HL-60 (cell line): Measurements from ENCODE around the gene AIPL1.

Experiments used
- GABPA ChIP-seq: IDR thresholded peaks from 2 replicates; pipeline ENCODE4 v1.6.1; 2012; ENCODE audit warnings: low read depth
- POLR2AphosphoS5 ChIP-seq: IDR thresholded peaks from 2 replicates; pipeline ENCODE4 v1.6.1; 2012; ENCODE audit warnings: low read depth
- TF ChIP-seq, protein P1 (sequence below): IDR thresholded peaks from one replicate; pipeline ENCODE4 v1.5.1; 2011; ENCODE audit warnings: low read length, control low read depth, inconsistent platforms; ENCODE audit not compliant: insufficient read depth
- TF ChIP-seq, protein P2 (sequence below): IDR thresholded peaks from 2 replicates; pipeline ENCODE4 v1.6.1; 2012; ENCODE audit warnings: low read depth; ENCODE audit not compliant: insufficient replicate concordance

DNA sequence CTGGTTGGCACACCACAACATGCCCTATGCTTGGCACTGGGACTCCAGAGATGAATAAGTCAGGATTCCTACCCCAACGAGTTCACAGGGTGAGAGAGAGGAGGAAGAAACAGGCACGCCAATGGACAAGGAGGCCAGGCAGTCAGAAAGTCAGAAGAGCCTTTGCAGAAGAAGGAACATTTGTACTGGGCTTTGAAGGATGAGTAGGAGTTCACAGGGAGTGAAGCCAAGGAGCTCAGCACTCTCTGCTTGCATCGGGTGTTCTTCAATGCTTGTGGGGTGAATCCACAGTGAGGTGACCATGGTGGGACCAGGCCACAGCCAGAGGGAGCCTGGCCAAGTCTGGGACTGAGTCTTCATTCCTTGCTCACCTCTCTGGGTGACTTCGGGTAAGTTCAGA, 47.5 kb downstream of the AIPL1 start:
- TF ChIP-seq, protein P1, sequence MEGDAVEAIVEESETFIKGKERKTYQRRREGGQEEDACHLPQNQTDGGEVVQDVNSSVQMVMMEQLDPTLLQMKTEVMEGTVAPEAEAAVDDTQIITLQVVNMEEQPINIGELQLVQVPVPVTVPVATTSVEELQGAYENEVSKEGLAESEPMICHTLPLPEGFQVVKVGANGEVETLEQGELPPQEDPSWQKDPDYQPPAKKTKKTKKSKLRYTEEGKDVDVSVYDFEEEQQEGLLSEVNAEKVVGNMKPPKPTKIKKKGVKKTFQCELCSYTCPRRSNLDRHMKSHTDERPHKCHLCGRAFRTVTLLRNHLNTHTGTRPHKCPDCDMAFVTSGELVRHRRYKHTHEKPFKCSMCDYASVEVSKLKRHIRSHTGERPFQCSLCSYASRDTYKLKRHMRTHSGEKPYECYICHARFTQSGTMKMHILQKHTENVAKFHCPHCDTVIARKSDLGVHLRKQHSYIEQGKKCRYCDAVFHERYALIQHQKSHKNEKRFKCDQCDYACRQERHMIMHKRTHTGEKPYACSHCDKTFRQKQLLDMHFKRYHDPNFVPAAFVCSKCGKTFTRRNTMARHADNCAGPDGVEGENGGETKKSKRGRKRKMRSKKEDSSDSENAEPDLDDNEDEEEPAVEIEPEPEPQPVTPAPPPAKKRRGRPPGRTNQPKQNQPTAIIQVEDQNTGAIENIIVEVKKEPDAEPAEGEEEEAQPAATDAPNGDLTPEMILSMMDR: no peak
- TF ChIP-seq GABPA (no peak), POLR2AphosphoS5 (no peak)
- TF ChIP-seq, protein P2, sequence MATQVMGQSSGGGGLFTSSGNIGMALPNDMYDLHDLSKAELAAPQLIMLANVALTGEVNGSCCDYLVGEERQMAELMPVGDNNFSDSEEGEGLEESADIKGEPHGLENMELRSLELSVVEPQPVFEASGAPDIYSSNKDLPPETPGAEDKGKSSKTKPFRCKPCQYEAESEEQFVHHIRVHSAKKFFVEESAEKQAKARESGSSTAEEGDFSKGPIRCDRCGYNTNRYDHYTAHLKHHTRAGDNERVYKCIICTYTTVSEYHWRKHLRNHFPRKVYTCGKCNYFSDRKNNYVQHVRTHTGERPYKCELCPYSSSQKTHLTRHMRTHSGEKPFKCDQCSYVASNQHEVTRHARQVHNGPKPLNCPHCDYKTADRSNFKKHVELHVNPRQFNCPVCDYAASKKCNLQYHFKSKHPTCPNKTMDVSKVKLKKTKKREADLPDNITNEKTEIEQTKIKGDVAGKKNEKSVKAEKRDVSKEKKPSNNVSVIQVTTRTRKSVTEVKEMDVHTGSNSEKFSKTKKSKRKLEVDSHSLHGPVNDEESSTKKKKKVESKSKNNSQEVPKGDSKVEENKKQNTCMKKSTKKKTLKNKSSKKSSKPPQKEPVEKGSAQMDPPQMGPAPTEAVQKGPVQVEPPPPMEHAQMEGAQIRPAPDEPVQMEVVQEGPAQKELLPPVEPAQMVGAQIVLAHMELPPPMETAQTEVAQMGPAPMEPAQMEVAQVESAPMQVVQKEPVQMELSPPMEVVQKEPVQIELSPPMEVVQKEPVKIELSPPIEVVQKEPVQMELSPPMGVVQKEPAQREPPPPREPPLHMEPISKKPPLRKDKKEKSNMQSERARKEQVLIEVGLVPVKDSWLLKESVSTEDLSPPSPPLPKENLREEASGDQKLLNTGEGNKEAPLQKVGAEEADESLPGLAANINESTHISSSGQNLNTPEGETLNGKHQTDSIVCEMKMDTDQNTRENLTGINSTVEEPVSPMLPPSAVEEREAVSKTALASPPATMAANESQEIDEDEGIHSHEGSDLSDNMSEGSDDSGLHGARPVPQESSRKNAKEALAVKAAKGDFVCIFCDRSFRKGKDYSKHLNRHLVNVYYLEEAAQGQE: no peak
